K562 (cell line): ENCODE results near the gene NEU1. TPM values are rescaled to one million over a fixed set of nuclear protein-coding genes. Genes with fewer than 3 reads are reported as not detected.

ENCODE experiments used
- ARHGAP35 ChIP-seq: fragments of 450-650 bp; IDR thresholded peaks from 2 replicates; pipeline ENCODE4 v1.6.1; 2018; ENCODE audit not compliant: partially characterized antibody
- CBFA2T3 ChIP-seq: fragments of 450-650 bp; IDR thresholded peaks from 2 replicates; pipeline ENCODE4 v1.6.1; 2017
- CBX3 ChIP-seq, 2 experiments: IDR thresholded peaks; 1 replicate in 1 of 2; 2 replicates in 1 of 2; pipeline ENCODE4 v1.6.1; 2012; ENCODE audit warnings: inconsistent platforms in 2 of 2, low read length in 2 of 2, borderline replicate concordance in 1 of 2, control low read depth in 1 of 2
- DDX20 ChIP-seq: fragments of 450-650 bp; IDR thresholded peaks from 2 replicates; pipeline ENCODE4 v1.6.1; 2016; ENCODE audit warnings: missing genetic modification characterization, low read depth, mild to moderate bottlenecking, missing compliant biosample characterization, moderate library complexity
- FOS ChIP-seq: IDR thresholded peaks from 3 replicates; pipeline ENCODE4 v1.6.1; 2011; ENCODE audit not compliant: insufficient read length; ENCODE audit errors: extremely low read depth
- HDAC8 ChIP-seq: fragments of 450-650 bp; IDR thresholded peaks from 2 replicates; pipeline ENCODE4 v1.6.1; 2016; ENCODE audit warnings: mild to moderate bottlenecking, missing genetic modification characterization, moderate library complexity, missing compliant biosample characterization
- HMG20A ChIP-seq: fragments of 450-650 bp; formaldehyde crosslinking; conservative IDR thresholded peaks from 2 replicates; pipeline ENCODE4 v1.4.0; 2020; ENCODE audit warnings: mild to moderate bottlenecking, mixed read lengths
- HSF4 ChIP-seq: fragments of 250-450 bp; sonication (Bioruptor Pico); IDR thresholded peaks from 2 replicates; pipeline ENCODE4 v2.1.2; 2022; ENCODE audit warnings: mild to moderate bottlenecking, moderate library complexity, borderline replicate concordance
- MAFK ChIP-seq: IDR thresholded peaks from 2 replicates; pipeline ENCODE4 v1.6.1; 2011; ENCODE audit warnings: low read length, improper control_type of control experiment
- MCM5 ChIP-seq: fragments of 450-650 bp; IDR thresholded peaks from 2 replicates; pipeline ENCODE4 v1.6.1; 2016; ENCODE audit warnings: low read depth
- NCOA4 ChIP-seq: fragments of 450-650 bp; IDR thresholded peaks from 2 replicates; pipeline ENCODE4 v1.6.1; 2018; ENCODE audit warnings: mild to moderate bottlenecking; ENCODE audit not compliant: partially characterized antibody
- RBM22 ChIP-seq: fragments of 200-400 bp; formaldehyde crosslinking; IDR thresholded peaks from 2 replicates; pipeline ENCODE4 v1.6.1; 2018; ENCODE audit warnings: low read length, low read depth; ENCODE audit not compliant: poor library complexity, severe bottlenecking
- RBM25 ChIP-seq: fragments of 200-400 bp; formaldehyde crosslinking; IDR thresholded peaks from 2 replicates; pipeline ENCODE4 v1.6.1; 2018; ENCODE audit warnings: low read length, low read depth, moderate library complexity; ENCODE audit not compliant: severe bottlenecking
- ZBTB33 ChIP-seq: sonication (generic); formaldehyde crosslinking; IDR thresholded peaks from 2 replicates; pipeline ENCODE4 v1.8.1; 2023; ENCODE audit warnings: mild to moderate bottlenecking, missing genetic modification reagents
- ZFX ChIP-seq: sonication (generic); formaldehyde crosslinking; IDR thresholded peaks from 2 replicates; pipeline ENCODE4 v1.8.0; 2022; ENCODE audit warnings: mild to moderate bottlenecking, missing genetic modification reagents, moderate library complexity
- ZNF224 ChIP-seq: sonication (generic); formaldehyde crosslinking; IDR thresholded peaks from 2 replicates; pipeline ENCODE4 v1.8.0; 2022; ENCODE audit warnings: mild to moderate bottlenecking, missing genetic modification reagents
- ZNF232 ChIP-seq: sonication (generic); formaldehyde crosslinking; IDR thresholded peaks from 2 replicates; pipeline ENCODE4 v1.8.0; 2022; ENCODE audit warnings: mild to moderate bottlenecking, missing genetic modification reagents
- ZNF436 ChIP-seq: fragments of 250-450, 450-650 bp; sonication (Bioruptor Pico); formaldehyde crosslinking; IDR thresholded peaks from 2 replicates; pipeline ENCODE4 v1.7.0; 2020; ENCODE audit warnings: mild to moderate bottlenecking
- ZNF444 ChIP-seq: fragments of 250-450 bp; sonication (Bioruptor Pico); IDR thresholded peaks from 2 replicates; pipeline ENCODE4 v1.4.0; 2020; ENCODE audit warnings: mild to moderate bottlenecking, moderate library complexity
- ZNF699 ChIP-seq: fragments of 250-450 bp; sonication (Bioruptor Pico); IDR thresholded peaks from 2 replicates; pipeline ENCODE4 v1.8.0; 2021; ENCODE audit warnings: mild to moderate bottlenecking, moderate library complexity; ENCODE audit not compliant: insufficient replicate concordance
- polyA plus RNA-seq, 8 experiments: library from polyadenylated mRNA; depleted of rRNA in 4 of 8; stranded (reverse) in 5 of 8; unstranded in 3 of 8; fragments of >200 nt; fragmentation: Nextera tagmentation in 2 of 8; fragmentation: Illumina TruSeq in 1 of 8; extraction: Ambion mirVana in 2 of 8; extraction: Trizol in 1 of 8; gene quantifications; 2 replicates each; pipeline versions ENCODE4 v1.2.1 to v1.2.3, GENCODE V29; 2011 to 2014; ENCODE audit warnings: inconsistent platforms in 1 of 8, missing spikeins in 1 of 8
- total RNA-seq, 7 experiments: library from RNA; depleted of rRNA in 6 of 7; stranded (reverse); fragments of >200 nt in 6 of 7; fragmentation: Illumina TruSeq in 2 of 7; extraction: Trizol in 2 of 7; gene quantifications; 2 replicates each; pipeline versions ENCODE4 v1.2.1 to v1.2.3, GENCODE V29; 2011 to 2021; ENCODE audit warnings: low replicate concordance in 1 of 7
- TF ChIP-seq, protein P1 (sequence below): sonication (generic); formaldehyde crosslinking; IDR thresholded peaks from 2 replicates; pipeline ENCODE4 v1.8.0; 2022; ENCODE audit warnings: mild to moderate bottlenecking, low read depth, missing genetic modification reagents
- TF ChIP-seq, protein P2 (sequence below): fragments of 450-650 bp; IDR thresholded peaks from 2 replicates; pipeline ENCODE4 v1.6.1; 2018; ENCODE audit not compliant: partially characterized antibody

The NEU1 gene
- total and polyA plus RNA-seq, 9 of the 15 experiments (the other 6 are each of a cell fraction or from before 2014, with no cell fraction given) = 14.8 to 67.8 (median 51.0) TPM

GRCh38 chr6:31897612-31898382, 35.2 kb upstream of the NEU1 start, which contains the start of gene EHMT2 (continued):
- TF ChIP-seq, protein P1, sequence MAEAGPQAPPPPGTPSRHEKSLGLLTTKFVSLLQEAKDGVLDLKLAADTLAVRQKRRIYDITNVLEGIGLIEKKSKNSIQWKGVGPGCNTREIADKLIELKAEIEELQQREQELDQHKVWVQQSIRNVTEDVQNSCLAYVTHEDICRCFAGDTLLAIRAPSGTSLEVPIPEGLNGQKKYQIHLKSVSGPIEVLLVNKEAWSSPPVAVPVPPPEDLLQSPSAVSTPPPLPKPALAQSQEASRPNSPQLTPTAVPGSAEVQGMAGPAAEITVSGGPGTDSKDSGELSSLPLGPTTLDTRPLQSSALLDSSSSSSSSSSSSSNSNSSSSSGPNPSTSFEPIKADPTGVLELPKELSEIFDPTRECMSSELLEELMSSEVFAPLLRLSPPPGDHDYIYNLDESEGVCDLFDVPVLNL (CRISPR knock-in tag) = no peak
- TF ChIP-seq HSF4 (CRISPR knock-in tag) (no peak), ZFX (peak; percentile 62), ZNF224 (no peak), CBX3 (IDR thresholded peaks at IDR 0.05; ENCODE audit: borderline replicate concordance in 1 of 2, low read length in 2 of 2) (0 out of 3 replicates have a peak, but pooled peaks of 1 of the 2 experiments have one; percentile 39), ZNF444 (no peak), MAFK (no peak), ZNF699 (CRISPR knock-in tag) (no peak), ARHGAP35 (no peak), MCM5 (no peak), RBM22 (no peak), HDAC8 (tag) (no peak), FOS (no peak), ZNF436 (no peak), NCOA4 (no peak), ZBTB33 (CRISPR knock-in tag) (no peak; the same call in 1 of the 2 replicates), HMG20A (CRISPR knock-in tag) (no peak; the same call in 1 of the 2 replicates), CBFA2T3 (no peak), RBM25 (no peak), DDX20 (tag) (no peak), ZNF232 (no peak)
- TF ChIP-seq, protein P2, sequence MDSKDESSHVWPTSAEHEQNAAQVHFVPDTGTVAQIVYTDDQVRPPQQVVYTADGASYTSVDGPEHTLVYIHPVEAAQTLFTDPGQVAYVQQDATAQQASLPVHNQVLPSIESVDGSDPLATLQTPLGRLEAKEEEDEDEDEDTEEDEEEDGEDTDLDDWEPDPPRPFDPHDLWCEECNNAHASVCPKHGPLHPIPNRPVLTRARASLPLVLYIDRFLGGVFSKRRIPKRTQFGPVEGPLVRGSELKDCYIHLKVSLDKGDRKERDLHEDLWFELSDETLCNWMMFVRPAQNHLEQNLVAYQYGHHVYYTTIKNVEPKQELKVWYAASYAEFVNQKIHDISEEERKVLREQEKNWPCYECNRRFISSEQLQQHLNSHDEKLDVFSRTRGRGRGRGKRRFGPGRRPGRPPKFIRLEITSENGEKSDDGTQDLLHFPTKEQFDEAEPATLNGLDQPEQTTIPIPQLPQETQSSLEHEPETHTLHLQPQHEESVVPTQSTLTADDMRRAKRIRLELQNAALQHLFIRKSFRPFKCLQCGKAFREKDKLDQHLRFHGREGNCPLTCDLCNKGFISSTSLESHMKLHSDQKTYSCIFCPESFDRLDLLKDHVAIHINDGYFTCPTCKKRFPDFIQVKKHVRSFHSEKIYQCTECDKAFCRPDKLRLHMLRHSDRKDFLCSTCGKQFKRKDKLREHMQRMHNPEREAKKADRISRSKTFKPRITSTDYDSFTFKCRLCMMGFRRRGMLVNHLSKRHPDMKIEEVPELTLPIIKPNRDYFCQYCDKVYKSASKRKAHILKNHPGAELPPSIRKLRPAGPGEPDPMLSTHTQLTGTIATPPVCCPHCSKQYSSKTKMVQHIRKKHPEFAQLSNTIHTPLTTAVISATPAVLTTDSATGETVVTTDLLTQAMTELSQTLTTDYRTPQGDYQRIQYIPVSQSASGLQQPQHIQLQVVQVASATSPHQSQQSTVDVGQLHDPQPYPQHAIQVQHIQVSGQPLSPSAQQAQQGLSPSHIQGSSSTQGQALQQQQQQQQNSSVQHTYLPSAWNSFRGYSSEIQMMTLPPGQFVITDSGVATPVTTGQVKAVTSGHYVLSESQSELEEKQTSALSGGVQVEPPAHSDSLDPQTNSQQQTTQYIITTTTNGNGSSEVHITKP = no peak
